SU-DHL-6 (cell line): ENCODE data around the gene CARMIL1.

Experiments used
- H2AFZ ChIP-seq: fragments of 200-600 bp; sonication (generic); 2 replicates; pipeline ENCODE4 v1.6.1; 2014; ENCODE audit warnings: low read depth, mild to moderate bottlenecking, moderate library complexity, mixed read lengths, antibody characterized with exemption, low read length; ENCODE audit not compliant: severe bottlenecking
- H3F3A ChIP-seq: fragments of 200-600 bp; shearing (Covaris generic); 2 replicates; pipeline ENCODE4 v1.6.0; 2016; ENCODE audit warnings: antibody characterized with exemption, mild to moderate bottlenecking; ENCODE audit not compliant: insufficient read depth
- H3K27ac ChIP-seq: fragments of 200-600 bp; sonication (generic); 2 replicates; pipeline ENCODE4 v1.5.1; 2016; ENCODE audit warnings: low read depth, mild to moderate bottlenecking, low read length, moderate library complexity, mixed read lengths
- H3K27me3 ChIP-seq: fragments of 200-600 bp; sonication (generic), shearing (Covaris generic); 2 replicates; pipeline ENCODE4 v1.6.0; 2014; ENCODE audit warnings: mild to moderate bottlenecking, low read length
- H3K36me3 ChIP-seq: fragments of 200-600 bp; sonication (generic); 2 replicates; pipeline ENCODE4 v1.6.1; 2014; ENCODE audit warnings: mild to moderate bottlenecking, low read length, mixed read lengths
- H3K4me2 ChIP-seq: fragments of 300-600, 200-600 bp; shearing (Covaris generic), sonication (generic); 2 replicates; pipeline ENCODE4 v1.6.0; 2014; ENCODE audit warnings: low read length, low read depth, mild to moderate bottlenecking; ENCODE audit not compliant: poor library complexity, severe bottlenecking
- H3K4me3 ChIP-seq: fragments of 200-600 bp; sonication (generic); 2 replicates; pipeline ENCODE4 v1.5.1; 2014; ENCODE audit warnings: antibody characterized with exemption, low read length, mild to moderate bottlenecking, mixed read lengths; ENCODE audit not compliant: insufficient read depth, poor library complexity, severe bottlenecking
- H3K79me2 ChIP-seq: fragments of 200-600 bp; sonication (generic); 2 replicates; pipeline ENCODE4 v1.6.1; 2014; ENCODE audit warnings: mild to moderate bottlenecking, low read length, moderate library complexity; ENCODE audit not compliant: insufficient read depth
- H3K9ac ChIP-seq: fragments of 200-600 bp; sonication (generic); 2 replicates; pipeline ENCODE4 v1.7.0; 2014; ENCODE audit warnings: mild to moderate bottlenecking, low read length
- H3K9me2 ChIP-seq: fragments of 200-600 bp; sonication (generic); replicated peaks from 2 replicates; pipeline ENCODE4 v1.6.1; 2014; ENCODE audit warnings: low read length; ENCODE audit not compliant: insufficient read depth
- H3K9me3 ChIP-seq: fragments of 200-600 bp; sonication (generic); 2 replicates; pipeline ENCODE4 v1.6.1; 2014; ENCODE audit warnings: low read length, mixed read lengths; ENCODE audit not compliant: insufficient read depth
- H4K20me1 ChIP-seq: fragments of 200-600 bp; sonication (generic); 2 replicates; pipeline ENCODE4 v1.6.1; 2014; ENCODE audit warnings: low read depth, mild to moderate bottlenecking, antibody characterized with exemption, low read length, moderate library complexity, mixed read lengths
- EZH2phosphoT487 ChIP-seq: fragments of 200-600 bp; sonication (generic), shearing (Covaris generic); conservative IDR thresholded peaks from 2 replicates; pipeline ENCODE4 v1.6.1; 2018; ENCODE audit warnings: mild to moderate bottlenecking, antibody characterized with exemption, low read length, moderate library complexity, mixed read lengths
- TF ChIP-seq, protein P1 (sequence below): fragments of 200-600 bp; sonication (generic); IDR thresholded peaks from one replicate; pipeline ENCODE4 v1.5.1; 2017; ENCODE audit warnings: antibody characterized with exemption, mild to moderate bottlenecking, low read length, moderate library complexity; ENCODE audit not compliant: insufficient read depth, poor library complexity, severe bottlenecking

CARMIL1 gene

DNA sequence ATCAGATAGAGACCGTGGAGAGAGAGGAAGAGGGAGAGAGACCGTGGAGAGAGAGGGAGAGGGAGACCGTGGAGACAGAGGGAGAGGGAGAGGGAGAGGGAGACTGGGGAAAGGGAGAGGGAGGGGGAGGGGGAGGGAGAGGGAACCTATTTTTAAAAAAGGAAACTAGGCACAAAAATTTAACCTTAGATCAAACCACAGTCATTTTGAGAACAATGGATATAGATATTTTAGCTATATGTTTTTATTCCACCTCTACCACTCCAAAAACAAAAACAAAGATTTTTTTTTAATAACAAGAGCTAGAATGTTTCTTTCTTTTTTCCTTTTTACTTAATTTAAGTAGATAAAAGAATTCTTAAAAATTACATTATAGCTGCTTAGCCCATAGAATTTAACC is 307.8 kb downstream of the CARMIL1 start:
- Histone ChIP-seq H3K4me2 (no peak overlapping the region), H3K9me2 (no peaks in the 10 kb centered on the region), H3K27me3 (no peaks in the 10 kb centered on the region), H4K20me1 (no peaks in the 10 kb centered on the region), H3K9ac (no peak overlapping the region), H2AFZ (no peak overlapping the region), H3K79me2 (no peaks in the 10 kb centered on the region), H3K27ac (no peak overlapping the region), H3F3A (no peaks in the 10 kb centered on the region), H3K9me3 (no peaks in the 10 kb centered on the region), H3K4me3 (no peak overlapping the region), H3K36me3 (no peaks in the 10 kb centered on the region)
- TF ChIP-seq, protein P1, sequence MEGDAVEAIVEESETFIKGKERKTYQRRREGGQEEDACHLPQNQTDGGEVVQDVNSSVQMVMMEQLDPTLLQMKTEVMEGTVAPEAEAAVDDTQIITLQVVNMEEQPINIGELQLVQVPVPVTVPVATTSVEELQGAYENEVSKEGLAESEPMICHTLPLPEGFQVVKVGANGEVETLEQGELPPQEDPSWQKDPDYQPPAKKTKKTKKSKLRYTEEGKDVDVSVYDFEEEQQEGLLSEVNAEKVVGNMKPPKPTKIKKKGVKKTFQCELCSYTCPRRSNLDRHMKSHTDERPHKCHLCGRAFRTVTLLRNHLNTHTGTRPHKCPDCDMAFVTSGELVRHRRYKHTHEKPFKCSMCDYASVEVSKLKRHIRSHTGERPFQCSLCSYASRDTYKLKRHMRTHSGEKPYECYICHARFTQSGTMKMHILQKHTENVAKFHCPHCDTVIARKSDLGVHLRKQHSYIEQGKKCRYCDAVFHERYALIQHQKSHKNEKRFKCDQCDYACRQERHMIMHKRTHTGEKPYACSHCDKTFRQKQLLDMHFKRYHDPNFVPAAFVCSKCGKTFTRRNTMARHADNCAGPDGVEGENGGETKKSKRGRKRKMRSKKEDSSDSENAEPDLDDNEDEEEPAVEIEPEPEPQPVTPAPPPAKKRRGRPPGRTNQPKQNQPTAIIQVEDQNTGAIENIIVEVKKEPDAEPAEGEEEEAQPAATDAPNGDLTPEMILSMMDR, result no peak
- TF ChIP-seq EZH2phosphoT487, result no peak

DNA sequence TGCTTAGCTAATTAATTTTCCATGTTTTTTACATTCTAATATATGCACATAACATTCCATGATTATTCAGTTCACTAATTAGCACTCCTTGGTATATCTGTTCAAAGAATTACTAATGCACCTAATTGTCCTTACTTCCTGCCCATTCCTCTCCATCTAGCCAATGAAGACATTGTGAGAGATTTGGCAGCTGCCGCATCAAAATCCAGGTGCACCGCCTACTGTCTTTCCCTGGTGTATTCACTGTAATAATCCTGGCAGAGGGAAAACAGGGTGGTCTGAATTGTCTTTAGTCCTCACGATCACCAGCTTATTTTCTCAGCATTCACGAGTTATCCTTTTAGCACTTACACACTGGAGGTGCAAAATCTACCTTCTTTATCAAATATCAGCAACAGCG is 311.8 kb downstream of the CARMIL1 start:
- Histone ChIP-seq H3K4me3 (no peak overlapping the region), H3K9me2 (no peaks in the 10 kb centered on the region), H3K36me3 (peaks cover 8% of the 10 kb centered on the region; the same call in 1 of the 2 replicates), H3K27ac (no peak overlapping the region), H3K9ac (no peak overlapping the region), H3K79me2 (no peaks in the 10 kb centered on the region), H3F3A (no peaks in the 10 kb centered on the region), H2AFZ (no peak overlapping the region), H3K27me3 (no peaks in the 10 kb centered on the region), H4K20me1 (no peaks in the 10 kb centered on the region), H3K4me2 (no peak overlapping the region), H3K9me3 (no peaks in the 10 kb centered on the region)
- no peak for TF ChIP-seq EZH2phosphoT487
- TF ChIP-seq, protein P1, result no peak

DNA sequence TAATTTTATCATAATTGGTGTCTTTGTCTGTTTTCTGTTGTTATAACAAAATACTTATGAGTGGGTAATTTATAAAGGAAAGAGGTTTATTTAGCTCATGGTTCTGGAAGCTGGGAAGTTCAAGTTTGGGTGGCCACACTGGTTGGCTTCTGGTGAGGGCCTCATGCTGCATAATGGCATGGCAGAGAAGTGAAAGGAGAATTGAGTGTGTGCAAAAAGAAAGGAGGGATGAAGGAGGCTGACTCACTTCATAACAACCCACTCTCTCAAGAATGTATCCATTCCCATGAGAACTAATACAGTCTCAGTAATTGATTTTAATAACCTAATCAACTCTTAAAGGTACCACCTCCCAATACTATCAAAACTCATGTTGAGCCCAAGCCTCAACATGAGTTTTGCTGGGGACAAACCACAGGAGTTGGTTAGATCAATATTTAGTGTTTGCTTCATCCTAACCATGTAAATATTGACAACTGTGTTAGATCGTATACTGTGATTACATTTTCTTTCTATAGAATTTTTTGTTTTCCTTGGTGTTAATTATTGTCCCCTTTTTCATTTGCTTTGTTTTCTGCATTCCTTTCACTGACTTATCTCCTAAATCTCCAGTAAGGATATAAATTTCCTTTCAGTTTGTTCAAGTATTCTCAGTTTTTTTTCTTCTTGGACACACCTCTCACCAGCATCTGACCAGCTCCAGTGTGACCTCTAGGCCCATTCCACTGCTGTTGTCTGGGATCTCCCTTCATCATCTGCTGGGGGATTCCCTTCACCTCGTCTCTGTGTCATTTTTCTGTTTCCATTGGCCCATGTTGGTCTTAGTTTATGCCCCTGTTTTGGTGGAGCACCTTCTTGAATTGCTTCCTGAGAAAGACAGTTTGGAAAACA is 318.0 kb downstream of the CARMIL1 start:
- H3K27me3 ChIP-seq, result no peaks in the 10 kb centered on the region
- no peak overlapping the region for H3K9ac ChIP-seq
- TF ChIP-seq EZH2phosphoT487, result no peak
- TF ChIP-seq, protein P1, result no peak

More for the DNA sequence above, 318.0 kb downstream of the CARMIL1 start:
- no peaks in the 10 kb centered on the region for H3K9me3 ChIP-seq
- H3K79me2 ChIP-seq, result no peaks in the 10 kb centered on the region
- H3K27ac ChIP-seq, result no peak overlapping the region
- H3F3A ChIP-seq, result peaks cover 7% of the 10 kb centered on the region
- H3K36me3 ChIP-seq, result peaks cover 8% of the 10 kb centered on the region; the same call in 1 of the 2 replicates
- H3K9me2 ChIP-seq, result no peaks in the 10 kb centered on the region
- no peak overlapping the region for H3K4me2 ChIP-seq
- H4K20me1 ChIP-seq, result no peaks in the 10 kb centered on the region
- H3K4me3 ChIP-seq, result no peak overlapping the region
- H2AFZ ChIP-seq, result no peak overlapping the region
